Uterus (tissue), 2 donors: ENCODE results near the gene LDHAL6B.

ENCODE experiments used
- CTCF ChIP-seq, 4 experiments: fragments of 200-600 bp in 2 of 4; fragments of 450-650 bp in 2 of 4; sonication (generic) in 2 of 4; IDR thresholded peaks; one replicate each; pipeline ENCODE4 v1.5.1; 2016 to 2019; ENCODE audit warnings: antibody characterized with exemption in 4 of 4, mild to moderate bottlenecking in 2 of 4, moderate library complexity in 1 of 4
- POLR2A ChIP-seq, 2 donors: fragments of 450-650 bp; IDR thresholded peaks; one replicate each; pipeline ENCODE4 v1.6.1; 2016; ENCODE audit warnings: antibody characterized with exemption in 2 of 2, mild to moderate bottlenecking in 1 of 2, moderate library complexity in 1 of 2

DNA sequence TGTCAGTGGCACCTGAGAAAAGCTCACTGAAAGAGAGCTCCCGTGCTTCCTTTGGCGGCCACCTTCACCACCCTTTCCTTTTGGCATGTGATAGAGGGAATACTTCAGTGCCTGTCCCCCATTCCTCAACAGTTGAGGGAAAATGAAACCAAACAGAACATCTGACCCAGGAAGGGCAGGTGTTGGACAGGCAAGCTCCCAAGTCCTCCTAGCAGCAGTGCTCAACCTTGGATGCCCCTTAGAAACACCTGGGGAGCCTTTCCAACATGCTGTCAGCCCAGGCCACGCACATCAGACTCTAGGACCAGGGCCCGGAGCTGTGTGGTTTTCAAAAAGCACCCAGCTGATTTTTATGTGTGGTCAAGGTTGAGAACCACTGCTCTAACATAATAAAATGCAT, 22.4 kb downstream of the LDHAL6B start:
- TF ChIP-seq POLR2A (IDR thresholded peaks at IDR 0.05) (no peak), CTCF (IDR thresholded peaks at IDR 0.05) (no peak)
